Transverse colon (tissue), 3 donors: Measurements from ENCODE around the gene ADAMTS16.

Source experiments
- POLR2A ChIP-seq: fragments of 450-650 bp; IDR thresholded peaks from one replicate; pipeline ENCODE4 v1.6.1; 2016; ENCODE audit warnings: antibody characterized with exemption, mild to moderate bottlenecking, moderate library complexity
- TF ChIP-seq, protein P1 (sequence below), 5 experiments: fragments of 200-600 bp in 3 of 5; fragments of 450-650 bp in 2 of 5; sonication (generic) in 3 of 5; IDR thresholded peaks; 1 replicate in 2 of 5; 2 replicates in 3 of 5; pipeline ENCODE4 v1.5.1; 2016 to 2017; ENCODE audit warnings: antibody characterized with exemption in 5 of 5, inconsistent platforms in 3 of 5, mild to moderate bottlenecking in 2 of 5, moderate library complexity in 1 of 5

DNA sequence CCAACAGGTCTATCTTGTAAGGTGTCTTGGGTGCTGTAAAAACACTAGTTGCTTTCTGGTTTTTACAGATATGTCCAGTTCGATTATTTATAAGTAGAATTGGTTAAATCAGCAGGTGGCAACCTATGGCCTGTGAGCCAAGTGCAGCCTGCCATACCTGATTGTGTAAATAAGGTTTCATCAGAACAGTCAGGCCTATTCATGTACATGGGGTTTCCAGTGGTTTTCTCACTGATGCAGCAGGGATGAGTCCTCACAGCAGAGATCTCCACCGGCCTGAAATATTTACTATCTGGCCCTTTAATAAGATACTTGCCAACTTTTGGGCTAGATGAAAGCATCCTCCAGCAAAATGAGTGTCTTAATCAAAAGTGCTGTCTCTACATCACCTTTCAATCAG, 149.4 kb downstream of the ADAMTS16 start:
- TF ChIP-seq, protein P1, sequence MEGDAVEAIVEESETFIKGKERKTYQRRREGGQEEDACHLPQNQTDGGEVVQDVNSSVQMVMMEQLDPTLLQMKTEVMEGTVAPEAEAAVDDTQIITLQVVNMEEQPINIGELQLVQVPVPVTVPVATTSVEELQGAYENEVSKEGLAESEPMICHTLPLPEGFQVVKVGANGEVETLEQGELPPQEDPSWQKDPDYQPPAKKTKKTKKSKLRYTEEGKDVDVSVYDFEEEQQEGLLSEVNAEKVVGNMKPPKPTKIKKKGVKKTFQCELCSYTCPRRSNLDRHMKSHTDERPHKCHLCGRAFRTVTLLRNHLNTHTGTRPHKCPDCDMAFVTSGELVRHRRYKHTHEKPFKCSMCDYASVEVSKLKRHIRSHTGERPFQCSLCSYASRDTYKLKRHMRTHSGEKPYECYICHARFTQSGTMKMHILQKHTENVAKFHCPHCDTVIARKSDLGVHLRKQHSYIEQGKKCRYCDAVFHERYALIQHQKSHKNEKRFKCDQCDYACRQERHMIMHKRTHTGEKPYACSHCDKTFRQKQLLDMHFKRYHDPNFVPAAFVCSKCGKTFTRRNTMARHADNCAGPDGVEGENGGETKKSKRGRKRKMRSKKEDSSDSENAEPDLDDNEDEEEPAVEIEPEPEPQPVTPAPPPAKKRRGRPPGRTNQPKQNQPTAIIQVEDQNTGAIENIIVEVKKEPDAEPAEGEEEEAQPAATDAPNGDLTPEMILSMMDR (IDR thresholded peaks at IDR 0.05) = no peak
- no peak for TF ChIP-seq POLR2A
